Left ventricle myocardium inferior (tissue), 1 donor: Measurements from ENCODE around the gene ATP5PB. TPM values are rescaled to one million over a fixed set of nuclear protein-coding genes. Genes with fewer than 3 reads are reported as not detected.

Experiments used
- DNase-seq: peaks from one replicate; pipeline ENCODE4 v3.0.0-alpha.2; 2020
- H3K27ac ChIP-seq: fragments of 200-600 bp; replicated peaks from 2 replicates; pipeline ENCODE4 v1.8.0; 2021
- H3K27me3 ChIP-seq: fragments of 200-600 bp; 2 replicates; pipeline ENCODE4 v1.8.0; 2021; ENCODE audit warnings: low read depth
- H3K36me3 ChIP-seq: fragments of 200-600 bp; 2 replicates; pipeline ENCODE4 v1.8.0; 2021
- H3K4me1 ChIP-seq: fragments of 200-600 bp; 2 replicates; pipeline ENCODE4 v1.8.0; 2021
- H3K4me3 ChIP-seq: fragments of 200-600 bp; 2 replicates; pipeline ENCODE4 v1.8.0; 2021; ENCODE audit warnings: mild to moderate bottlenecking, moderate library complexity
- H3K9me3 ChIP-seq: fragments of 200-600 bp; replicated peaks from 2 replicates; pipeline ENCODE4 v1.8.0; 2021
- CTCF ChIP-seq: fragments of 200-600 bp; IDR thresholded peaks from 2 replicates; pipeline ENCODE4 v1.8.0; 2021; ENCODE audit warnings: antibody characterized with exemption, mild to moderate bottlenecking, borderline replicate concordance
- intact Hi-C: fragments of 100-400 bp; cut with micrococcal nuclease; formaldehyde crosslinking; loops from one replicate; pipeline ENCODE4 v1.11.0; 2022
- total RNA-seq: library from RNA; stranded (reverse); fragmentation: NEBNext Ultra II Directional; extraction: Animal tissue kit (Norgen Biotek cat#: 25700); gene quantifications from one replicate; pipeline ENCODE4 v1.2.1, GENCODE V29; 2021
- donor health status: DM: no; HTN: yes; CAD: no; lungs with severe emphysema.

Gene ATP5PB
- total RNA-seq, 1 donor from 2014 or later = 671 TPM

DNA sequence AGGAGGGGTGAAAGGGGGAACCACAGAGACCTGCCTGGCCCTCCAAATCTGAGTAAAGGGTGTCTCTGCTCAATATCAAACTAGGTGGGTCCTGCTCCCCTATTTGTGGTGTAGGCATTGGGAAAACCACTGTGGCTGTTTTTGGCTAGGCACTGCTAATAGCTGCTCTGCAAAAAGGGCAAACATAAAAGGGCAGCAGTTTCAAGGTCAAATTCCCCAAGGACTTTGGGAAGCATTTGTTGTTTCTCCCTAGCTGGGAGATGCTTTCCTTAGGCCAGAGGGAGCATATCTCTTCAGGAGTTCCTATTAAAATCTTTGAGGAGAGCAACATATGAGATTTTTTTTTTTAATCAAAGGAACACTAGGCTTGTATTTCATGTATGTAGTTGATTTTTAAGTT, 26.9 kb downstream of the ATP5PB start:
- no peak overlapping the region for H3K4me3 ChIP-seq
- peak overlapping the region; percentile 76 for H3K27ac ChIP-seq
- H3K9me3 ChIP-seq = no peaks in the 10 kb centered on the region
- no peak for TF ChIP-seq CTCF
- H3K36me3 ChIP-seq = peaks cover 21% of the 10 kb centered on the region
- no peaks in the 10 kb centered on the region for H3K27me3 ChIP-seq
- intact Hi-C loops = no loop called here
- peaks cover 45% of the 10 kb centered on the region for H3K4me1 ChIP-seq
- no peak for DNase-seq

- Histone ChIP-seq H3K27me3 (no peaks in the 10 kb centered on the region), H3K4me1 (peaks cover 51% of the 10 kb centered on the region), H3K4me3 (no peak overlapping the region), H3K36me3 (peaks cover 15% of the 10 kb centered on the region), H3K9me3 (no peaks in the 10 kb centered on the region), H3K27ac (peak overlapping the region; percentile 76)
- intact Hi-C loops = no loop called here
- TF ChIP-seq CTCF = no peak
- no peak for DNase-seq
These were observed 27.6 kb downstream of the ATP5PB start for GRCh38 chr1:111476761-111477309.

- Histone ChIP-seq H3K36me3 (peaks cover 6% of the 10 kb centered on the region), H3K27ac (no peak overlapping the region), H3K27me3 (no peaks in the 10 kb centered on the region), H3K4me3 (no peak overlapping the region), H3K4me1 (peaks cover 60% of the 10 kb centered on the region), H3K9me3 (no peaks in the 10 kb centered on the region)
- no peak for TF ChIP-seq CTCF
- intact Hi-C loops = loop anchor here (10.0 kb wide), 1 partner anchor 284 kb away; no protein-coding TSS in a partner anchor
- DNase-seq = no peak
These were observed 31.4 kb downstream of the ATP5PB start for GRCh38 chr1:111480674-111481073.

- Histone ChIP-seq H3K9me3 (no peaks in the 10 kb centered on the region), H3K36me3 (peaks cover 6% of the 10 kb centered on the region), H3K27me3 (no peaks in the 10 kb centered on the region), H3K4me1 (peaks cover 50% of the 10 kb centered on the region), H3K27ac (peak overlapping the region; percentile 62), H3K4me3 (no peak overlapping the region)
- intact Hi-C loops = loop anchor here (10.0 kb wide), 1 partner anchor 283 kb away; no protein-coding TSS in a partner anchor
- DNase-seq = peak; percentile 83
- TF ChIP-seq CTCF = peak; percentile 81
These were observed 32.3 kb downstream of the ATP5PB start for GRCh38 chr1:111481387-111482221.

DNA sequence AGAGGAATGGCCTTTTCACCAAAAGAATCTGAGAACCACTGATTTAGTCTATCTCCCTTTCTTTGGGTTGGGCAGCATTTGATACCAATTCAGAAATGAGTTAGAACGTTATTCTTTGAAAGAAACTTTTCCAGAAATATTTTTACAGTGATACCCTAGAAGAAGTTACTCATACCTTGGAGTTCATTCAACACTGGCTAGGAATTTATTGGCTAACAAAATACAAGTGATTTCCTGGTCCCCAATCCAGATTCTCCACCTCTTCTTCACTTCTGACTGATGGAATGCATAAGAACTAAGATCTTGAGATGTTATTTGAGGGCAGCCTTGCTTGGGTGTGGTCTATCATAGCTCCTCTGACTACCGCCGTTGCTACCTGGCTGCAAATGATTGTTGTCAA, 33.9 kb downstream of the ATP5PB start:
- Histone ChIP-seq H3K27me3 (no peaks in the 10 kb centered on the region), H3K36me3 (peaks cover under 1% of the 10 kb centered on the region), H3K4me3 (no peak overlapping the region), H3K4me1 (peaks cover 41% of the 10 kb centered on the region), H3K27ac (peak overlapping the region; percentile 62), H3K9me3 (no peaks in the 10 kb centered on the region)
- TF ChIP-seq CTCF = no peak
- no peak for DNase-seq
- intact Hi-C loops = loop anchor here (10.0 kb wide), 1 partner anchor 282 kb away; no protein-coding TSS in a partner anchor
